CD8-positive, alpha-beta memory T cell (primary cell): ENCODE results near the gene EGR2. TPM values are rescaled to one million over a fixed set of nuclear protein-coding genes. Genes with fewer than 3 reads are reported as not detected.

Source experiments
- CTCF ChIA-PET: fragments of 350-600 bp; sonication (Branson Sonifier 250); formaldehyde crosslinking; loops from one replicate; lab custom pipeline; 2021; ENCODE audit warnings: antibody characterized with exemption; lab: Charles Lee
- POLR2A ChIA-PET: fragments of 350-600 bp; sonication (Branson Sonifier 250); formaldehyde crosslinking; loops from one replicate; lab custom pipeline; 2021; ENCODE audit warnings: antibody characterized with exemption; lab: Charles Lee
- DNase-seq, 5 donors: peaks; one replicate each; pipeline versions ENCODE4 v3.0.0 to v3.0.0-alpha.2; 2020 to 2022; ENCODE audit warnings: mixed read lengths in 1 of 5
- H3K27ac ChIP-seq: one replicate; pipeline ENCODE4 v1.7.0; 2013; ENCODE audit warnings: low read depth, mild to moderate bottlenecking, low read length, moderate library complexity
- H3K27me3 ChIP-seq: 2 replicates; pipeline ENCODE4 v1.7.0; 2013; ENCODE audit warnings: low read length, mild to moderate bottlenecking; ENCODE audit not compliant: insufficient read depth, poor library complexity, severe bottlenecking
- H3K36me3 ChIP-seq: 2 replicates; pipeline ENCODE4 v1.7.0; 2013; ENCODE audit warnings: mild to moderate bottlenecking, low read length, moderate library complexity; ENCODE audit not compliant: insufficient read depth
- H3K4me1 ChIP-seq: 2 replicates; pipeline ENCODE4 v1.7.0; 2013; ENCODE audit warnings: mild to moderate bottlenecking, low read length, moderate library complexity; ENCODE audit not compliant: insufficient read depth
- H3K4me3 ChIP-seq: 2 replicates; pipeline ENCODE4 v1.7.0; 2013; ENCODE audit warnings: mild to moderate bottlenecking, low read length
- H3K9me3 ChIP-seq: 2 replicates; pipeline ENCODE4 v1.7.0; 2013; ENCODE audit warnings: mild to moderate bottlenecking, low read length
- H3K27ac Mint-ChIP-seq, 8 donors: one replicate each; pipeline ENCODE4 v1.8.0; 2020 to 2021; ENCODE audit warnings: mixed read lengths in 8 of 8, mild to moderate bottlenecking in 6 of 8, inconsistent platforms in 3 of 8, moderate library complexity in 3 of 8
- H3K27me3 Mint-ChIP-seq, 2 donors: one replicate each; pipeline ENCODE4 v1.8.0; 2020 to 2021; ENCODE audit warnings: mixed read lengths in 2 of 2, mild to moderate bottlenecking in 1 of 2, moderate library complexity in 1 of 2
- H3K36me3 Mint-ChIP-seq, 3 donors: one replicate each; pipeline ENCODE4 v1.8.0; 2020 to 2021; ENCODE audit warnings: mixed read lengths in 3 of 3, inconsistent platforms in 1 of 3, mild to moderate bottlenecking in 1 of 3
- H3K4me1 Mint-ChIP-seq, 3 donors: one replicate each; pipeline ENCODE4 v1.8.0; 2020 to 2021; ENCODE audit warnings: mixed read lengths in 3 of 3, inconsistent platforms in 1 of 3, mild to moderate bottlenecking in 1 of 3
- H3K4me3 Mint-ChIP-seq, 7 donors: one replicate each; pipeline ENCODE4 v1.8.0; 2020 to 2021; ENCODE audit warnings: mixed read lengths in 7 of 7, mild to moderate bottlenecking in 6 of 7, moderate library complexity in 4 of 7, inconsistent platforms in 2 of 7
- H3K9me3 Mint-ChIP-seq, 5 donors: one replicate each; pipeline ENCODE4 v1.8.0; 2020 to 2022; ENCODE audit warnings: mixed read lengths in 5 of 5, mild to moderate bottlenecking in 3 of 5, moderate library complexity in 2 of 5, inconsistent platforms in 1 of 5
- polyA plus RNA-seq: library from polyadenylated mRNA; unstranded; fragments of 300-500 nt; fragmentation: Illumina TruSeq; gene quantifications from one replicate; pipeline ENCODE4 v1.2.3, GENCODE V29; 2021
- total RNA-seq, 2 experiments: library from RNA; stranded (reverse); gene quantifications; one replicate each; pipeline ENCODE4 v1.2.3, GENCODE V29; 2021

EGR2 gene
- total RNA-seq (10 to 100 TPM; 87.8 to 89.9 TPM), polyA plus RNA-seq (not detected)

DNA sequence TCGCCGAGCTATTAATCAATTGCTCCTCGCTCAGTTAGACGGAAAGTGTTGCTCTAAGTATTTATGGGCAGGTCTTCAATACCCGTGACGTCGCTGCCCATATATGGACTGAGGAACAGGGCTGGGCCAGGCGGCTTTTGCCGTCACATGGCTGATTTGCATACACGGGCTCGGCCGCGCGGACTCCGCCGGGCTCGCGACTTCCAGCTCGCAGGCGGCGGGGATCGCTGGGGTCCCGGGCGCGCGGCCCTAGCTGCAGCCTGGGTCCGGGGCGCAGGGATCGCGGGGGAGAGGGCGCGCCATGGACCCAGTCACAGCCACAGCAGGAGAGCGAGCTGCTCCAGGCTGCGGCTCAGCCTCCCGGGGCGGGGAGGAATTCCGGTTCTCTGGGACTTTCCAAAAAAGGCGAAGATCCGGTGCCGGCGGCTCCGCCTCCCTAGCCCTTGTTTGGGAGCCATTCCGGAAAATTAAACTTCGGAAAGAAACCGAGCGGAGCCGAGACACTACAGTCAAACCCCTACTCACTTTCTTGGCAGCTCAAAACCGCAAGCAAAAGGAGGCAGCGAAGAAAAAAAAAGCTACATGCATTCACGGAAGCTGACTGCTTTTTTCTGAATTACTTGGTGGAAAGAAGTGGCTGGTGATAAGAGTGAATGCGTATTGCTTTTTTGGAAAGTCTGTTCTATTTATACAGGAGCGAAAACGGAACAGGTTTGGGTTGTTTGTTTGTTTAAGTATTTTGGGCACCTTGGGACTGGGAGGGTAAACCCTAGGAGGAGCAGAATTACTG lies at the start of gene EGR2:
EGR2 (minus strand) TSS at position 36 of the 790 bp plus-strand sequence. CDS start 337 bp downstream, outside the sequence.
- H3K27me3 ChIP-seq: peaks cover 18% of the 10 kb centered on the region
- POLR2A ChIA-PET: interaction anchor here (0.6 to 4.8 kb wide), 13 partner anchors 11 to 914 kb away, joined by 3 to 63 read pairs (median 4); partner anchors contain the start of genes ADO and NRBF2
- peak within 1 kb of the TSS; percentile 91 for H3K4me3 ChIP-seq
- peaks cover 39 to 60% (median 46%) of the 10 kb centered on the region in 3 donors for H3K4me1 Mint-ChIP-seq
- CTCF ChIA-PET: interaction anchor here (0.8 to 6.3 kb wide), 27 partner anchors 8 to 904 kb away, joined by 3 to 91 read pairs (median 6); partner anchors contain the start of gene ADO
- peak; percentile 87 to 99 (median 96) for DNase-seq
- peak within 1 kb of the TSS; percentile 91 to 100 (median 96) for H3K4me3 Mint-ChIP-seq
- peak within 1 kb of the TSS; percentile 89 to 99 (median 98) for H3K27ac Mint-ChIP-seq
- no peaks in the 10 kb centered on the region for H3K9me3 Mint-ChIP-seq
- no peaks in the 10 kb centered on the region for H3K9me3 ChIP-seq
- peaks cover 0 to 15% (median 0%) of the 10 kb centered on the region in 3 donors for H3K36me3 Mint-ChIP-seq
- peaks cover 39% of the 10 kb centered on the region for H3K4me1 ChIP-seq
- H3K36me3 ChIP-seq: no peaks in the 10 kb centered on the region
- peak within 1 kb of the TSS; percentile 72 for H3K27ac ChIP-seq
- H3K27me3 Mint-ChIP-seq: peaks cover 26 to 45% of the 10 kb centered on the region in 2 donors

GRCh38 chr10:62862447-62862846 lies 46.3 kb upstream of the EGR2 start:
- Mint-ChIP-seq H3K4me3 (no peak overlapping the region), H3K9me3 (no peaks in the 10 kb centered on the region), H3K4me1 (peaks cover 7 to 11% (median 8%) of the 10 kb centered on the region in 3 donors), H3K27ac (no peak overlapping the region), H3K36me3 (peaks cover 0 to 5% (median 0%) of the 10 kb centered on the region in 3 donors), H3K27me3 (no peaks in the 10 kb centered on the region)
- Histone ChIP-seq H3K27me3 (no peaks in the 10 kb centered on the region), H3K27ac (no peak overlapping the region), H3K4me3 (no peak overlapping the region), H3K9me3 (no peaks in the 10 kb centered on the region), H3K36me3 (no peaks in the 10 kb centered on the region), H3K4me1 (no peaks in the 10 kb centered on the region)
- POLR2A ChIA-PET: no interaction called here
- CTCF ChIA-PET: no interaction called here
- DNase-seq: no peak

GRCh38 chr10:62861507-62861906 lies 45.3 kb upstream of the EGR2 start:
- DNase-seq: no peak
- CTCF ChIA-PET: interaction anchor here (1.1 kb wide), 1 partner anchor 10 kb away, joined by 4 read pairs; no protein-coding TSS in a partner anchor
- H3K4me1 Mint-ChIP-seq: peaks cover 14 to 20% (median 18%) of the 10 kb centered on the region in 3 donors
- no peak overlapping the region for H3K4me3 Mint-ChIP-seq
- H3K4me1 ChIP-seq: peaks cover 7% of the 10 kb centered on the region
- H3K36me3 Mint-ChIP-seq: peaks cover 0 to 5% (median 0%) of the 10 kb centered on the region in 3 donors
- no peaks in the 10 kb centered on the region for H3K27me3 Mint-ChIP-seq
- H3K4me3 ChIP-seq: no peak overlapping the region
- H3K27me3 ChIP-seq: no peaks in the 10 kb centered on the region
- no peaks in the 10 kb centered on the region for H3K36me3 ChIP-seq
- H3K27ac ChIP-seq: no peak overlapping the region
- POLR2A ChIA-PET: no interaction called here
- H3K27ac Mint-ChIP-seq: no peak overlapping the region
- H3K9me3 ChIP-seq: no peaks in the 10 kb centered on the region
- no peaks in the 10 kb centered on the region for H3K9me3 Mint-ChIP-seq

GRCh38 chr10:62860946-62861345 lies 44.8 kb upstream of the EGR2 start:
- H3K36me3 Mint-ChIP-seq: peaks cover 0 to 5% (median 0%) of the 10 kb centered on the region in 3 donors
- peaks cover 19 to 26% (median 23%) of the 10 kb centered on the region in 3 donors for H3K4me1 Mint-ChIP-seq
- DNase-seq: no peak
- peaks cover 10% of the 10 kb centered on the region for H3K4me1 ChIP-seq
- H3K27ac ChIP-seq: no peak overlapping the region
- no peaks in the 10 kb centered on the region for H3K36me3 ChIP-seq
- H3K27me3 ChIP-seq: no peaks in the 10 kb centered on the region
- no peak overlapping the region for H3K4me3 Mint-ChIP-seq
- peak overlapping the region in 2 of 8 donors; percentile 31 to 38 for H3K27ac Mint-ChIP-seq
- H3K27me3 Mint-ChIP-seq: no peaks in the 10 kb centered on the region
- no peaks in the 10 kb centered on the region for H3K9me3 ChIP-seq
- H3K4me3 ChIP-seq: no peak overlapping the region
- POLR2A ChIA-PET: no interaction called here
- CTCF ChIA-PET: interaction anchor here (1.1 kb wide), 1 partner anchor 11 kb away, joined by 4 read pairs; no protein-coding TSS in a partner anchor
- H3K9me3 Mint-ChIP-seq: no peaks in the 10 kb centered on the region

DNA sequence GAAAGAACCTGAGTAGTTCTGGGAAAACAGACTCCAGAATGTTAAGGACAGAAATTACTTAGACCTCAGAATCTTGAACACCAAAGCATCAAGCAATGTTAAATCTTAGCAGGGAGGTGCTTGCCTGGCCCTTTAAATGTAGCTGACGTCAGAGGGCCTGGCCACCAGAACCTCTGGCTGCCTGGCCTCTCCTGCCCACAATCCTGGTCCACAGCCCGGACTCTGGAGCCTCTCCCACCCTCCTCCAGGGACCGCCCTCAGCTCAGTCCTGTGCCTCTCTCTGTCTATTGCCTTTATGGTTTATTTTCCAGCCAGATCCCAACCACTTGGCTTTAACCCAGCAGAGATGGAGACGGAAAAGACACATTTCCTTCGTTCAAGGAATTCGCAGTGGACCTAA lies 42.2 kb upstream of the EGR2 start:
- Mint-ChIP-seq H3K36me3 (peaks cover 0 to 5% (median 0%) of the 10 kb centered on the region in 3 donors), H3K4me3 (no peak overlapping the region), H3K27ac (no peak overlapping the region), H3K27me3 (no peaks in the 10 kb centered on the region), H3K9me3 (no peaks in the 10 kb centered on the region), H3K4me1 (peaks cover 41 to 48% (median 48%) of the 10 kb centered on the region in 3 donors)
- Histone ChIP-seq H3K27me3 (no peaks in the 10 kb centered on the region), H3K9me3 (no peaks in the 10 kb centered on the region), H3K27ac (no peak overlapping the region), H3K4me1 (peaks cover 16% of the 10 kb centered on the region), H3K4me3 (no peak overlapping the region), H3K36me3 (no peaks in the 10 kb centered on the region)
- POLR2A ChIA-PET: no interaction called here
- DNase-seq: no peak
- CTCF ChIA-PET: no interaction called here

DNA sequence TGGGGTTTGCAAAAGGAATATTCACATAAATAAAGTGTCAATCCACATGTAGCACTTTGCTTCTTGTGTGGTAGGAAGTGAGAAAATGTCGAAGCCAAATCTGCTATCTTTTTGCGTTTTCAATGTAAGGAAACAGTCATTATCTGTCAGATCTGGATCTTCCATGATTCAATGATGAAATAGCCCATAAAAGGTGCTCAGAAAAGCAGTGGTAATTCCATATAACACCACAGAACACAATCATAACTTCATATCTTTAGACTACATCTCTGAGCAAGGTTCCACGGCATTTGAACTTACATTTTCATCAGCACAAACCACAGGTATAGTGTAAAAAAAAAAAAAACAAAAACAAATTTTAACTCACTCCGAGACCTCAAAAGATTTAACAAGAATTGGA lies 39.9 kb upstream of the EGR2 start:
- H3K27ac ChIP-seq: no peak overlapping the region
- no peaks in the 10 kb centered on the region for H3K9me3 ChIP-seq
- peaks cover 23% of the 10 kb centered on the region for H3K4me1 ChIP-seq
- ChIA-PET CTCF (no interaction called here), POLR2A (no interaction called here)
- peak in 1 of 5 donors; percentile 47 for DNase-seq
- Mint-ChIP-seq H3K4me1 (peaks cover 57 to 67% (median 65%) of the 10 kb centered on the region in 3 donors), H3K27ac (peak overlapping the region in 7 of 8 donors; percentile 2 to 65 (median 25)), H3K4me3 (peak overlapping the region; percentile 16 to 73 (median 56)), H3K27me3 (no peaks in the 10 kb centered on the region), H3K9me3 (no peaks in the 10 kb centered on the region), H3K36me3 (no peaks in the 10 kb centered on the region)
- no peaks in the 10 kb centered on the region for H3K27me3 ChIP-seq
- no peaks in the 10 kb centered on the region for H3K36me3 ChIP-seq
- no peak overlapping the region for H3K4me3 ChIP-seq

GRCh38 chr10:62853710-62854109 lies 37.5 kb upstream of the EGR2 start:
- peaks cover 56 to 66% (median 59%) of the 10 kb centered on the region in 3 donors for H3K4me1 Mint-ChIP-seq
- POLR2A ChIA-PET: no interaction called here
- H3K36me3 Mint-ChIP-seq: peaks cover 0 to 5% (median 3%) of the 10 kb centered on the region in 3 donors

More at GRCh38 chr10:62853710-62854109, 37.5 kb upstream of the EGR2 start:
- peak overlapping the region in 6 of 7 donors; percentile 53 to 71 (median 68) for H3K4me3 Mint-ChIP-seq
- H3K4me1 ChIP-seq: peaks cover 23% of the 10 kb centered on the region
- H3K27me3 Mint-ChIP-seq: no peaks in the 10 kb centered on the region
- CTCF ChIA-PET: interaction anchor here (0.7 to 1.8 kb wide), 2 partner anchors 28 to 37 kb away, joined by 3 to 6 read pairs; partner anchors contain the start of gene EGR2
- H3K9me3 Mint-ChIP-seq: peaks cover 0 to 4% (median 2%) of the 10 kb centered on the region in 5 donors
- peak in 2 of 5 donors; percentile 1 to 5 for DNase-seq
- H3K27ac ChIP-seq: no peak overlapping the region
- H3K27me3 ChIP-seq: no peaks in the 10 kb centered on the region
- no peaks in the 10 kb centered on the region for H3K9me3 ChIP-seq
- H3K27ac Mint-ChIP-seq: peak overlapping the region in 7 of 8 donors; percentile 2 to 83 (median 67)
- H3K36me3 ChIP-seq: no peaks in the 10 kb centered on the region
- H3K4me3 ChIP-seq: no peak overlapping the region
